H54 (cell line): ENCODE data around the gene ACSL6.

ENCODE experiments used
- DNase-seq: peaks from one replicate; pipeline ENCODE4 v3.0.0; 2011; ENCODE audit warnings: low spot score, mixed read lengths; ENCODE audit not compliant: insufficient read length
- FAIRE-seq: peaks from 3 replicates; lab custom pipeline; 2011; peaks lifted over from hg19 to GRCh38; lab: Jason Lieb, UNC
- POLR2A ChIP-seq: IDR thresholded peaks from 2 replicates; pipeline ENCODE4 v1.6.1; 2011; ENCODE audit warnings: low read depth, mild to moderate bottlenecking, low read length

The ACSL6 gene

DNA sequence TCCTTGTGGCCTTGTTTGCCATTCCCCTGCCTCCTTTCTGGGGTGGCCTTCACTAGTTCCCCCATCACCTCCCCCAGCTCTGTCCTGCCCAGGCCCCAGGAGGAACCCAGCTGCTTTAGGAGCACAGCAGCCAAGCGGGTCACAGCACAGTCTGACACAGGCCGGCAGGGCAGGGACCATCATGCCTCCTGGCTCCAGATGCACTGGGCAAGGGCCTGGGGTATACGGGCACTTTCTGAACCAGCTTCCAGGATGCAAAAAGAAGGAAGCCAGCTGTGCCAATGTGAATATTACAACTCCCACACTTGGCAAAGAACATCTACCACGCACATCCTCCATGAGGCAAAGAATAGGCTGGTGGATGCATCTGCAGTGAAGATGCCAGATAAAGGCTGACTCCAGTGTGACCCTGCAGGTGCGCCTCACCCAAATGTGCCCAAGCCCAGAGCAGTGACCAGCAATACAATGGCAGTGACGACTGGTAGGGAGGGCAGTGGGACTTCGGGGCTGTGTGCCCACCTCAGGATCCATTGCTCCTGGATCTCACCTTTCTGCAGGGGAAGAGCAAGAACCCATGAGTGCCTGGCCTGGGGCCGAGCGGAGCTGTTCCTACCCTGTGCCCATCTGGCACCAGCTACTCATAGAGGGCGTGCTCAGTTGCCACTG, 42.7 kb upstream of the ACSL6 start:
- TF ChIP-seq POLR2A, result no peak
- no peak for FAIRE-seq
- no peak for DNase-seq

DNA sequence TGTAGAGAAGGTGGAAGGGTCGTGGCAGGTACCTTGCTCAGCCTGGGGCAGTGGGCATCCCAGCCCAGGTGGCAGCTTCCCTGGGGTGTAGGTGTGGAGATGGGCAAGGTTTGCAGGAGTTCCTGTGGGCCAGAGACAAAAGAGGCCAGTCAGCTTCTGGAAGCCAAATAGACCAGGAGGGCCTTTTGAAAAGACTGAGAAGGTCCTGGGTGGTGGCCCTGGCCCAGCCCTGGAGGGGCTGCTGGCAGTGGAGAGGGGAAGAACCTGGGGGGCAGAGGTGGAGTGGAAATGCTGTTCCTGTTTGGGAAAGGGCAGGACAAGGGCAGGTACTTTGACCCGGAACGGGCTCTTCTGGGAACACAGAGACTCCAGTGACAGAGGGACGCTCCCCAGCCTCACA, 42.0 kb upstream of the ACSL6 start:
- FAIRE-seq (no peak), DNase-seq (no peak)
- TF ChIP-seq POLR2A, result no peak

DNA sequence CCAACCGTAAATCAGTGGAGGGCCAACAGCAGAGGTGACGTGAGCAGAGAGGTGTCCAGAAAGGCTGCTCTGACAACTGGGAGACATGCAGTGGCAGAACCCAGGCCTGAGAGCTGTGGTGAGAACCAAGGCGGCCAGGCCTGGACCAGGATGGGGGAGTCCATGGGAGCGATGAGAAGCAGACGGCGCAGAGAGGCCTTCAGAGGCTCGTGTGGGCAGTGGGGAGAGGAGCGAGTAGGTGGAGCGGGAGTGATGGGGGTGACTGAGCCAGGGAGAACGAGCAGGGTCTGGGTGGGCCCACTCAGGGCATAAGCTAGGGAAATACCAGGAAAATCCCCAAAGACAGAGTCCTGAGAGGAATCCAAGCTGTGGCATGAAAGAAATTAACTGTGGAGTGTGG, 41.1 kb upstream of the ACSL6 start:
- no peak for DNase-seq
- FAIRE-seq, result no peak
- TF ChIP-seq POLR2A, result no peak

DNA sequence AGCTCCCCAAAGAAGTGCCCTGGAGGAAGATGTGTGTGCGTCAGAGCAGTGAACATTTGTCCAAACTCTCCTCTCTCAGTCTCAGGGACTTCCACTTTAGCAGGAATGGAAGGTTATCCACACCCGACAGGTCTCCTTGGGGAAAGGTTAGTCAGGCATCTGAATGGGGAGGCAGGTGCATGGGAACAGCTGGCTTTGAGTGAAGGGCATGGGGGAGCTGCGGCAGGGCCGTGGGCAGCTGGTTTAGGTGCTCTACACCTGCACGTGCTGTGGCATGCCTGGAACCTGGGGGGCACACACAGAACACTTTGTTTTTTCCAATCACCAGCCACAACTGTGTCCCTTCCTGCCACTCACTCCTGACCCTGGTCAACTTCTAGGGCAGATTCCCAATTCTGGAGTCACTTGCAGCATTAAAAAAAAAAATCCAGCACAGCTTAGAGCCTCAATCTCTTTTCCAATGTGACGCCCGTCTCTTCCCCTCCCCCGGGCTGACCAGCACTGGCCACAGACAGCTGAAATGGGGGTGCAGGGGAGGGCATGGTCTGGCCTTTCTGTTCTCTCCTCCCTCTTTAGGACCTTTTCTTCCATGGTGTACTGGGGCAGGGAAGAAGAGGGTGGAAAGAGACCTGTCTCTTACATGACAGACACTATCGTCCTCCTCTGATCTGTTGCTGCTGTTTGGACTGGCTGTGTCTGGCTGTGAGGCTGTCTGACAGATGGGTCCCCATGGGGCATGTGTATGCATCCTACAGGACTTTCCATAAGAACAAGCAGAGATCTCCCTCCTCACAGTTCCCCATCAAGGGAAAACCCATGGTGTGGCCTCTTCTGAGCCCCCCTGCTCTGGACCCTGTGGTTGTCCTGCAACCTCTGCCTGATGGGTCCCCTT, 39.4 kb upstream of the ACSL6 start:
- no peak for DNase-seq
- no peak for TF ChIP-seq POLR2A
- FAIRE-seq, result no peak

DNA sequence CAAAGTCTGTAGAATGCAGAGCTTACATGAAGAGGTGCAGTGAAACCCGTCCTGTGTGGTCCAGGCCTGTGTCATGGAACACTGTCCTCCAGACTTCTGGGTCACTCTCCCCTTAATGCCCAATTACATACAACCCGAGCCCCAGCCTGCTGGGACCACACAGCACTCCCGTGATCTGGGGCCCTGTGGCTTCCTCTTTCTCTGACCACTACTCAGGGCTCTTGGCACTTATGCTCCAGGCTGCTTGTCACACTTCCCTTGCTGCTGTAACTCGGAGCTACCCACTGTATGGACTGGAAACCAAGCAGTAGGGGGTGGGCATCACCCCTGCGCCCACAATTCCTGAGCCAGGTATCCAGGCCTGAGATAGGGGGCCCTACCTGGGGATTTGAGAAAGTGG, 38.7 kb upstream of the ACSL6 start:
- FAIRE-seq (no peak), DNase-seq (no peak)
- TF ChIP-seq POLR2A, result no peak

DNA sequence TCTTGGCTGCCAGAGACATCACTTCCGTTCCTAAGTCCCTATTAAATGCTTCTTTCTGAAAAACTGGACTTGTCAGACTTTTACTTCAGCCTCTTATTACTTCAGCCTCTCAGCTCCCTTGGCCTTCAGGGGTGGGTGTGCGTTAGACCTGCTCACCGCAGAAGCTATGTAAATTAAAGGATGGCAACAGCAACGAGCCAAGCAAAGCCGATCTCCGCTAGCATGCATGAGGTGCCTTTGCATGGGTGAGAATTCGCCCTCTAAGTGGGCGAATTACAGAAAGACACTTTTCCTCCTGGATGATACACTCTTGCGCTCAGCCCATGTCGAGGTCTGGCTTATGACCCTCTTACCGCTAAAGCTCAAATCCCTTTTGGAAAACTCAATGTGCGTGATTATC, 38.1 kb upstream of the ACSL6 start:
- DNase-seq (no peak), FAIRE-seq (no peak)
- TF ChIP-seq POLR2A, result no peak

DNA sequence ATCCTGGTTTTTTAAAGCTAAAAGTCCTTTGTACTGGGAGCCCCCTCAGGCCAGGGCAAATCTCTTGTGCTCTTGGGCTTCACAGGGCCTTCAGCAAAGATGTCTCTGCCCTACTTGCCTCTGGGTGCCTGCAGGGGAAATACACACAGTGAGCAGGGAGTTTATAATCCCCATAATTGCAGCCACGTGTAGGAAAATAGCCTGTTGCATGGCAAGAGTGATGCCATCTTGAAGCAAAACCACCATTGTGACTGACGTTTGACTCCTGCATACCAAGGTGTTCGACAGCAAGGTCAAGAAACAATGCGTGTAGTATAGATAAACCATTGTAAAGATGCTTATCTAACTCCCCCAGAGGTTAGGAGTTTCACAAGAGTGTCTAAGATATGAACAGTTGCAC, 37.6 kb upstream of the ACSL6 start:
- DNase-seq (no peak), FAIRE-seq (no peak)
- TF ChIP-seq POLR2A, result no peak

DNA sequence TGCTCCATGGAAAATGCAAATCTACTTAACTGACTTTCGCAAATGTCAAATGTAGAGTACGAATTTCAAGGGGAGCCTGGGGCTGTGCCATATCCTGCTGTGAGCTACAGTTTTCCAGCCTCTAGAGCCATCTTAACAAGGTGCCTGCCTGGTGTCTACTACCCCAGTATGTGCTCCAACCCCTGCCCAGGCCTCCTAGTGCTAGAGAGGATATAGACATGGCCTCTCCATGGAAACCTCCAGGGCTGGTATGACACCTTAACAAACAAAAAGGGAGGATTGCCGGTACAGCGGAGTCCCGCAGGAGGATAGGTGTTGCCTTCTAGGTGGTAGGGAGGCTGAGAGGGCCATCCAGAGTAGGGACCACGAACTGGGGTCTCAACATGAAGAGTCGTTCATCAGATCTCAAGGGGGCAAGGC, 35.4 kb upstream of the ACSL6 start:
- DNase-seq (no peak), FAIRE-seq (no peak)
- no peak for TF ChIP-seq POLR2A

DNA sequence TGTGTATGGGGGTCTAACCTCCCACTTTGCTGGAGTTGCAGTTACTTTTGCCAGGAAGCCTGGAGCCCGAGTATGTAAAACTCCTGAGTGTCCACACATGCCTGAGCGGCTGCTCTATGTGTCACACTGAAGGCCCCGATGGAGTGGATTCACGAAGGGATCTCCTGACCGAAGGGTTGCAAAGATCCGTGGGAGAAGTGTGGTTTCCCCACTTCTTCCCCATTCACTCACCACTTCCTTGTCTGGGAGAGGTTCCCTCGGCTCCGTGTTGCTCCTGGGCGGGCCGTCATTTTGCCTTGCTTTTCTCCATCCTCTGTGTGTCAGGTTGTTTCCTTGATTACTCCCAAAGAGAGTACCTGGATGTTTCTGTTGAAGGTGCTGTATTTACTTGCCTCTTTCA, 32.7 kb upstream of the ACSL6 start:
- no peak for FAIRE-seq
- DNase-seq, result no peak
- no peak for TF ChIP-seq POLR2A

DNA sequence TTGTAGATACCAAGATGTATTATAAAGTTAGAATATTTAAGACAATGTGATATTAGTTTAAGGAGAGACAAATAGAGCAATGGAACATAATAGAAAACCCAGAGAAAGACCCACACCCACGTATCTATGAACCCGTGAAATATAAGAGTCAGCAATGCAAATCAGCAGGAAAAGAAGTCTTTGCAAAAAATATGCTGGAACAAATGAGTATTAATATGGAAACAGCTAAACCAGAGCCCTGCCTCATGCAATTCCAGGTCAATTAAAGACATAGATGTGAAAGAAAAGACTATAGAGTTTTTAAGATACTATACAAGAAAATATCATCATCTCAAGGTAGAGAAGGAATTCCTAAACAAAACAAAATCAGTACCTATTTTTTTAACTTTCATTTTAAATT, 25.9 kb upstream of the ACSL6 start:
- DNase-seq, result no peak
- FAIRE-seq, result no peak
- no peak for TF ChIP-seq POLR2A

DNA sequence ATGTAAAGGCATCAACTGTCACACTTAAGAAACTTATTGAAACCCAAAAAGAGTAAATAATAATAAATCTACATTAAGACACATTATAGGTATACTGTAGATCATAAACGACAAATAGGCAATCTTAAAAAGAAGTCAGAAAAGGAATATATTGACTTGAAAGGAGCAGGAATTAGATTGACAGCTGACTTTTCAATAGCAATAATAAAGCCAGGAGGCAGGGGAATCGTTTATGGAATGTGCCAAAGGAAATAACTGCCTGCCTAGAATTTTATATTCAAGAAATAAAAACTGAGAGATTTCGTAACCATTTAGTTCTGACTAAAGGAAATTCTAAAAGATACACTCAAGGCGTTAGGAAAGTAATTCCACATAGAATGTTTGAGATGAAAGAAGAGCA, 21.7 kb upstream of the ACSL6 start:
- no peak for DNase-seq
- no peak for TF ChIP-seq POLR2A
- FAIRE-seq, result no peak

DNA sequence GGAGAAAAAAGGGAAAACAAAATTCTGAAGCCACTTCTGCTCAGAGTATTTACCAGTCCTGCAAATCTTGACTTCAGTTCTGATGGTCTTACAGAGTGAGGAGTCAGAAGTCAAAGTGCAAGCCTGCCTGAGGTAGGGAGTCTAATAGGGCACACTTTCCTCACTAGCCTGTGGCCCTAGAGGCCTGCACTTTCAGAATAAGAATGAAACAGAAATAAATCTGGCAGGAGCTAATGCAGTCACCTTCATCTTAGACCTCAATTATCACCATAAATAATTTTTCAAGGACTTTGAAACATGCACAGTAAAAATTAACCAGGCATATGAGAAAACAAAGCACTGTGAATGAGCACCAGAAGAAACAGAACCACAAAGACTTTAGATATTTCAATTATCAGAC, 20.7 kb upstream of the ACSL6 start:
- TF ChIP-seq POLR2A, result no peak
- DNase-seq, result no peak
- FAIRE-seq, result no peak

DNA sequence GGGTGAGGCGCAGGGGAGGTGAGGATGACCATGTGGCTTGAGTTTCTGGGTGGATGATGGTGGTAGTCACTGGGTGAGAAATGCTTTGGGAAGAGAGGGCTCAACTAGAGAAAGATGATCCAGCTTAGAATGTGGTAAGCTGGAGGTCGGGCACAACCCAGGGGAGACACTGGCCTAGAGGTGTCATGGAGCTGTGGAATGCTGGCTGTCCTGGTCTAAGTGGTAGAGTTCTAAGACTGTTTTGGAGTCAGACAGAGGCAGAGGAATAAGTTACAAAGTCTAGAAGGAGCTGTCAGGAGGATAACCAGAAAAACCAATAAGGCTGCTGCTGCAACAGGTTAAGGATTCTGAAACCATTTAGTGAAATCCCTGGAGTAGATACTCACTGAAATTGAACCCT, 19.2 kb upstream of the ACSL6 start:
- no peak for TF ChIP-seq POLR2A
- no peak for DNase-seq
- FAIRE-seq, result no peak

DNA sequence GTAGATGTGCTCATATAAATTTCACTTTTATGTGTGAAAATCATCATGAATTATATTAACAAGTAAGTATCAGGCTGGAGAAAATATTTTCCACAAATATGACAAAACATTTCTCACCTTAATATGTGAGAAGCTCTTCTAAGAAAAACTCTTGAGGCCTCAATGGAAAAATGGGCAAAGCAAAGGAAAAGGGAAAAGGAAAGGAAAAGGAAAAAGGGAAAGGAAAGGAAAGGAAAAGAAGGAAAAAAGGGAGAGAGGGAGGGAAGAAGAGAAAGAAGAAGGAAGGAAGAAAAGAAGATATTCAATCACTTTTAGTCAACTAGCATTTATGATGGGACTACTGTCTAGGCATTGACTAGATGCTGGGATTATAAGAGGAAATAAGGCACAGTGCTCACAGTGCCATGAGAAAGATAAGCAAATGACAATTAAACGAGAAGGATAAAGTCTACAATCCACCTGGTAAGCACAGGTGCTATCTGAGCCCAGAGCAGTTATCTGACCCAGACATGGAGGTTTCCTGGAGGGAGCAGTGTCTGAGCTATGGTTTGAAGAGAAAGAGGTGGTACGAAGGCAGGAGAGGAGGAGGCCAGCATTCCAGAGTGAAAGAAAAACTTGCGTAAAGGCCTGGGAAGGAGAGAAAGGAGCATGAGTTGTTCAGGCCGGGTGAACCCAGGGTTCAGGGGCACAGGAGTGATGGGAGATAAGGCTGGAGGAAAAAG, 18.3 kb upstream of the ACSL6 start:
- TF ChIP-seq POLR2A, result no peak
- DNase-seq (no peak), FAIRE-seq (no peak)

DNA sequence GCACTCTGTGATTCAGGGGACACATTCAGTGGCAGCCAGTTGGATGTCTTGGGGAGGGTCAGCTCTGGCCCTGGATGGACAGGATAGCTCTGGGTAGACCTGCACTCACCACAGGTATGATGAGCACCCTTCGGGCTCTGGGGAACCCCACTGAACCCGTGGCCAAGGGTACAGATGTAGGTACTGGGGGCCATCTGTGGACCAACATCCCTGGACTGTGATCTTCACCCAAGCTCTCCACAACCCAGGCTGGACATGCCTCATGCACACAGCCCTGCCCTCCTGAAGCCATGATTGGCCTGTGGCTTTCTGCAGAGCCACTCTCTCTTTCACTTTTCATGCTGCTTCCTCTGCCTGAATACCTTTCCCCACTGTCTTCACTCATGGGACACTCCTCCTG, 15.6 kb upstream of the ACSL6 start:
- FAIRE-seq (no peak), DNase-seq (no peak)
- no peak for TF ChIP-seq POLR2A
